Calu3 (cell line): ENCODE data around the gene MAGEB16. TPM values are rescaled to one million over a fixed set of nuclear protein-coding genes. Genes with fewer than 3 reads are reported as not detected.

ENCODE experiments used
- total RNA-seq: library from RNA; stranded (reverse); gene quantifications from 2 replicates; pipeline ENCODE4 v1.2.3, GENCODE V29; 2022

MAGEB16 gene
- total RNA-seq, 1 experiment from 2014 or later = not detected

Other genes with a start within 250 kb of the MAGEB16 start
- gene CFAP47, start 121.4 kb downstream of the MAGEB16 start, total RNA-seq = 0.21 and 1.0 TPM in 2 replicates